ENCODE measurements around the gene BEAN1.

Gene BEAN1
- total RNA-seq = 0 reads per million in 2 donors

- DNase-seq = no peak
Measured at GRCh38 chr16:66427036-66427860, at the start of gene BEAN1. Gene BEAN1 (plus strand): TSS chr16:66427295. CDS start chr16:66437677, 10,382 bp downstream.

GRCh38 chr16:66377324-66377723, 49.8 kb upstream of the BEAN1 start:
- DNase-seq = no peak

- DNase-seq = no peak
Measured at GRCh38 chr16:66378741-66379570, 48.1 kb upstream of the BEAN1 start.

DNA sequence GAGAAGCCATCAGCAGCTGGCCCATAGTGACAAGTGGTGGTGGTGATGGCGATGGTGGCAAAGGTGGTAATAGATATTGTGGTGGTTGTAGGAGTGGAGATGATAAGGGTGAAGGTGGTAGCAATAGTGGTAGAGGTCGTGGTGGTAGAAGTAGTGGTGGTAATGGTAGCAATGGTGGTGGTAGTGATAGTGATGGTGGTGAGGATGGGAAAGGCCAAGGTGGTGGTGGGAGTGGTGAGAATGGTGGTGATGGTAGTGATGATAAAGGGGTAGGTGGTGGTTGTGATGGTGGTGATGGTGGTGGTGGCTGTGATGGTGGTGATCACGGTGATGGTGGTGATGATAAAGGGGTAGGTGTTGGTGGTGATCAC, 47.5 kb upstream of the BEAN1 start:
- DNase-seq = no peak

- DNase-seq = no peak
Measured at GRCh38 chr16:66380421-66380820, 46.7 kb upstream of the BEAN1 start.

GRCh38 chr16:66381585-66382170, 45.4 kb upstream of the BEAN1 start:
- DNase-seq = no peak

- DNase-seq = no peak
Measured at GRCh38 chr16:66382171-66382965, 44.7 kb upstream of the BEAN1 start.

- no peak for DNase-seq
Measured at GRCh38 chr16:66382966-66383299, 44.2 kb upstream of the BEAN1 start.

DNA sequence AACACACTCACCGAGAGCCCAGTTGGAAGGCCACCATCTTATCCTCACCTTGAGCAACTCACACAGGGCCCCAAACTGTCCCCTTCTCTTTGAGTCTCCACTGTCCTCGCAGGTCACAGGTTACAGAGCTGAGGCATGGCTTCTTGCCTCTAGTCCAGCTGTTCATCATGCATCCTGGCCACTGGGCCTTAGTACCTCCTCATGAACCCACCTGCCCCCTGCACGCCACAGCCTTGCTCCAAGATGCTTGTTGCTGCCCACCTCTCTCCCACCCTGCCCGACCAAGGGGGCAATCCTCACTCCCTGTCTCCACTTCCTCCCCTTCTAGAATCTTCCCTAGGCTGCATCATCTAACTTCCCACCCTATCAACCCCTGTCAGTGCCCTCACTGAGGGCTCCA, 43.5 kb upstream of the BEAN1 start:
- no peak for DNase-seq

GRCh38 chr16:66385415-66385814, 41.7 kb upstream of the BEAN1 start:
- no peak for DNase-seq

DNA sequence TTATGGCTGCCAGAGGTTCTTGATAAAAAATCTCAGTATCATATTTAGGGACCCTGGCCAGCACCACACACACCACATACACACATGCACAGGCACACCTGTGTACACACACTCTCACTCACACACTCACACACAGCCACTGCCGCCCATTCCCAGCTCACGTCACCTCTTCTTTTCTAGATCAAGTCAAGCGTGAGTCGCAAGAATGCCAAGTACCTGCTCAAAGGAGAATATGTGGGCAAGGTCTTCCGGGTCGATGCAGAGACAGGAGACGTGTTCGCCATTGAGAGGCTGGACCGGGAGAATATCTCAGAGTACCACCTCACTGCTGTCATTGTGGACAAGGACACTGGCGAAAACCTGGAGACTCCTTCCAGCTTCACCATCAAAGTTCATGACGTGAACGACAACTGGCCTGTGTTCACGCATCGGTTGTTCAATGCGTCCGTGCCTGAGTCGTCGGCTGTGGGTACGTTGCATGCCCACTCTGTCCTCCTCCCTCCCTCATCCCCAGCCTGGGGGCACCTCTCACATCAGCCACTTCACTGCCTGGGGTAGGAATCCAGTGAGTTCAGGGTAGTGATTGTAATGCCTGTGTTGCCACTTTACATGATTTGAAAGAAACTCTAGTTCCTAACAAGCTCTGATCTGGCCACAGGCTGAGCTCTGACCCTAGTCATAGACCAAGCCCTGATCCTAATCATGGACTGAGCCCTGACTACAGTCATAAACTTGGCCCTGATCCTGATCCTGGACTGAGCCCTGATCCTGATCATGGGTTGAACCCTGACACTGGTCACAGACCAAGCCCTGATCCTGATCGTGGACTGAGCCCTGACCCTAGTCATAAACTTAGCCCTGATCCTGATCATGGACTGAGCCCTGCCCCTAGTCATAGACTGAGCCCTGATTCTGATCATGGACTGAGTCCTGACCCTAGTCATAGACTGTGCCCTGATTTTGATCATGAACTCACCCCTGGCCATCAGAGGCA, 40.2 kb upstream of the BEAN1 start:
- DNase-seq = no peak

DNA sequence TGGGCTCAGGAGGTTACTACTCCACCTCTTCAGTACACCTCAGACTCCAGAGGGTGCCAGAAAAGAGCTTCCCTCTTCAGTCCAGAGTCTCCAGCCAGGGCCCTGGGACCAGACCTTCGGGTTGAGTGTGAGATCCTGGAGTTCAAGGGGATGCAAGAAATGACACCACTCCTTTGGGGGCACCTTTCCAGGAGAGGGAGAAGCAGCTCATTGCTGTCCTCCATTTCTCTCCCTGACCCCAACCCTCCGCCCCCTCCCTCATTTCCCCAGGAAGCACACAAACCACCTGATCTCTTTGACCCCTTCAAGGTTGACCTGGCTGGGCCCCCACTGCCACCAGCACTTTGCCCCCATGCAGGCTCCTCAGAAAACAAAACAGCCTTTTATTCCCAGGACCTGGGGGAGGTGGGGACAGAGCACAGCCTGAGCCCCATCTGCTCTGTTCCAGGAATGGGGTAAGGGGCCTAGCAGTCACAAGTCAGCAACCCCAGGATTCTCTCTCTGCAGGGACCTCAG, 39.2 kb upstream of the BEAN1 start:
- no peak for DNase-seq

GRCh38 chr16:66388350-66389139, 38.5 kb upstream of the BEAN1 start:
- no peak for DNase-seq

- DNase-seq = no peak
Measured at GRCh38 chr16:66389256-66390176, 37.6 kb upstream of the BEAN1 start.

- no peak for DNase-seq
Measured at GRCh38 chr16:66390346-66391108, 36.6 kb upstream of the BEAN1 start.

- no peak for DNase-seq
Measured at GRCh38 chr16:66391726-66392670, 35.1 kb upstream of the BEAN1 start.

Data from T-helper 2 cell (primary cell).